OCI-M2 (cell line): ENCODE data around the gene RNF145.
"Not testable (repeated sequence)": the region's sequence is repeated elsewhere in the genome, so short reads cannot be mapped to it uniquely, and the experiment has no call there.

Experiments
- DNase-seq: peaks from one replicate; lab custom pipeline; 2025; ENCODE audit not compliant: unreplicated experiment; lab: John Stamatoyannopoulos, UW

RNF145 gene

DNA sequence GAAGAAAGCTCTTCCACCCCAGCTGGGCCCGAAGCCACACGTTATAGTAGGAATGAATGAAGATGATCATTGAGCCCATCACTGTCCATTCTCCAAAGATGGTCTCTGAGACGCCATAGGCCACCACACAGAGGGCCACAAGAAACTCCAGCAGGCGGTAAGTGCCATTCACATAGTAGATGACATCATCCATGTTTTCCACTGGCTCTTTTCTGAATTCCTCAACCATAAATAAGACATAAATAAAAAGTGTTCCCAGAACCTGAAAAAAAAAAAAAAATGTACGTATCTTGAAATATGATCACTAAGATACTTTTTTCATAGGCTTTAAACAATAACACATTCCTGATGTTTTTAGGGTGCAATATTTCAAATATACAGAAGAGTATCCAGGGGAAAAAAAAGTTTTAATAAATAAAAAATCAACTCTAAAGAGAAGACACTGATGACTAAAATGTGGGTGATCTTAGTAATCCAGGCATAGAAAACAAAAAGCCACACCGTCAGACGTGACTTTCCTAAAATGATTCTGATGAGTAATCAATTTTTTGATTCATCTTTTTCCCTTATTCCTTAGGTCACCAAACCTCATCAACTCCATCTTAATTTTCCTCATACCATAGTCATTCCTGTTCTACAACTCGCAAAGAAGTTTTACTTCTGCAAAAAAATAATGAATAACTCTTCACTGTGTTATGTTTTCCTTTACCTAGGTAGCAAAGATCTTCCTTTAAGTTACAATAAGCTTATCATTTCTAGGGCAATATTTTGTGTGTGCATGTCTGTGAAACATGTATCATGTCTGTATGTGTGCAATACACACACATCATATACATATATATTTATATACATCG lies 47.8 kb downstream of the RNF145 start:
- DNase-seq, result no peak

- DNase-seq, result not testable (repeated sequence)
Observed at GRCh38 chr5:159158553-159159091, 50.7 kb downstream of the RNF145 start.

- DNase-seq, result no peak
Observed at GRCh38 chr5:159157552-159157951, 51.8 kb downstream of the RNF145 start.

DNA sequence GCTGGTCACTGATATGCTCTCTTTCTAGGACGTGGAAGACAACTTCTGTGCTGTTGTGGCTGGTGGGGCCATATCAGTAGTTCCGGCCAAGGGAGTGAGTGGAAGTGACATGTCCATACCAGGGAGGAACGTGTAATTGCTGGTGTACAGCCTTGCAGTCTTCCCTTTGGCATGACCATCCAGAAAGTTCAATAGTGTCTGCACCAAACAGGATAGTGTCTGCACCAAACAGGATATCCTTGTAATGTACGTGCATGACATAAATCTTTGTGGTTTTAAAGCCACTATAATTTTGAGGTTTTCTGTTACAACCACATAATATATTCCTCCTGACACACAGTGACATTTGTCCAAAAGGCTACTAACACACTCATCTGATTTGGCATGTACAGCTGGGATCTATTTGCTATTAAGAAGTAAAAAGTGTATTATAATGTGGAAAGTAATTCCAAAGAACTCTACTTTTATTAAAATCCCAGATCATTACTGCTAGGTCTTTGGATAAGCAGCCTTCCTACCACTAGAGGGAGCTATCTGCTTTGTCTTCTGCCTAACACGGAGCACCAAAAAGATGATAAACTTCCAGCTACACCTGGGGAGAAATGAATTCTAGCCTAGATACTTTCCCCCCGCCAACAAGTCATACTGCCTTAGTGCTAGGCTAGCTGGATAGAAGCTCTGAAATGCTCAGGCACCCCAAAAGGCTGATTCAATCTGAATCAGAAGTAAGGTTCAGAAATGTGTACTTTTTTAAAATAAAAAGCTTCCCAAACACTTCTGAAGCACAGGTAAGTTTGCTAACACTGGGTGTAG lies 52.7 kb downstream of the RNF145 start:
- DNase-seq, result no peak

- no peak for DNase-seq
Observed at GRCh38 chr5:159155960-159156359, 53.4 kb downstream of the RNF145 start.

GRCh38 chr5:159152876-159153275 lies 56.5 kb downstream of the RNF145 start:
- no peak for DNase-seq

DNA sequence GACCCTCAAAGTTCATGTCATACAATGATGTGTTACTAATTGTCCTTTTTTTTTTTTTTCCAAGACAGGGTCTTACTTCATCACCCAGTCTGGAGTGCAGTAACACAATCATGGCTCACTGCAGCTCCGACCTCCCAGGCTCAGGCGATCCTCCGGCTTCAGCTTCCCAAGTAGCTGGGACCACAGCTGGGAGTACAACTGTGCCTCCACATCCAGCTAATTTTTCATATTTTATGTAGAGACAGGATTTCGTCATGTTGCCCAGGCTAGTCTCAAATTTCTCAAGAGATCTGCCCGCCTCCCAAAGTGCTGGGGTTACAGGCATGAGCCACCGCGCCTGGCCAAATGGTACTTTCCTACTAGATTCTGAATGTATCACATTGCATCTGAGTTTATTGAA lies 60.3 kb downstream of the RNF145 start:
- no peak for DNase-seq

DNA sequence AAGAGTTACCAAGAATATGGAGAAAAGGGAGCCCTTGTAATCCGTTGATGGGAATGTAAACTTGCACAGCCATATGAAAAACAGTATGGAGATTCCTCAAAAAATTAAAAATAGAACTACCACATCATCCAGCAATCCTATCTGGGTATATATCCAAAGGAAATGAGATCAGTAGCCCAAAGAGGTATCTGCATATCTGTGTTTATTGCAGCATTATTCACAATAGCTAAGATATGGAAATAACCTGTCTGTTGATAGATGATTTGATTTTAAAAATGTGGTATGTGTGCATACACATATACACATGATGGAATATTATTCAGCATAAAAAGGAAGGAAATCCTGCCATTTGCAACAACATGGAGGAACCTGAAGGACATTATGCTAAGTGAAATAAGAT lies 61.4 kb downstream of the RNF145 start:
- DNase-seq, result no peak

GRCh38 chr5:159146839-159147238 lies 62.5 kb downstream of the RNF145 start:
- no peak for DNase-seq

DNA sequence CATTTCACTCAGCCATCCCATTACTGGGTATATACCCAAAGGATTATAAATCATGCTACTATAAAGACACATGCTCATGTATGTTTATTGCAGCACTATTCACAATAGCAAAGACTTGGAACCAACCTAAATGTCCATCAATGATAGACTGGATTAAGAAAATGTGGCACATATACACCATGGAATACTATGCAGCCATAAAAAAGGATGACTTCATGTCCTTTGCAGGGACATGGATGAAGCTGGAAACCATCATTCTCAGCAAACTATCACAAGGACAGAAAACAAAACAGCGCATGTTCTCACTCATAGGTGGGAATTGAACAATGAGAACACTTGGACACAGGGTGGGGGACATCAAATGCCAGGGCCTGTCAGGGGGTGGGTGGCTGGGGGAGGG lies 64.2 kb downstream of the RNF145 start:
- DNase-seq, result not testable (repeated sequence)

DNA sequence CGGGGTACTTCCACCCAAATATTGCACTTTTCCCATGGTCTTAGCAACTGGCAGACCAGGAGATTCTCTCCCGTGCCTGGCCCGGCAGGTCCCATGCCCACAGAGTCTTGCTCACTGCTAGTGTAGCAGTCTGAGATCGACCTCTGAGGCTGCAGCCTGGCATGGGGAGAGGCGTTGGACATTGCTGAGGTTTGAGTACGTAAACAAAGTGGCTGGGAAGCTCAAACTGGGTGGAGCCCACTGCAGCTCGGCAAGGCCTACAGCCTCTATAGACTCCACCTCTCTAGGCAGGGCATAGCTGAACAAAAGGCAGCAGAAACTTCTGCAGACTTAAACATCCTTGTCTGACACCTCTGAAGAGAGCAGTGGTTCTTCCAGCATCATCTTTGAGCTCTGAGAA lies 69.6 kb downstream of the RNF145 start:
- no peak for DNase-seq

DNA sequence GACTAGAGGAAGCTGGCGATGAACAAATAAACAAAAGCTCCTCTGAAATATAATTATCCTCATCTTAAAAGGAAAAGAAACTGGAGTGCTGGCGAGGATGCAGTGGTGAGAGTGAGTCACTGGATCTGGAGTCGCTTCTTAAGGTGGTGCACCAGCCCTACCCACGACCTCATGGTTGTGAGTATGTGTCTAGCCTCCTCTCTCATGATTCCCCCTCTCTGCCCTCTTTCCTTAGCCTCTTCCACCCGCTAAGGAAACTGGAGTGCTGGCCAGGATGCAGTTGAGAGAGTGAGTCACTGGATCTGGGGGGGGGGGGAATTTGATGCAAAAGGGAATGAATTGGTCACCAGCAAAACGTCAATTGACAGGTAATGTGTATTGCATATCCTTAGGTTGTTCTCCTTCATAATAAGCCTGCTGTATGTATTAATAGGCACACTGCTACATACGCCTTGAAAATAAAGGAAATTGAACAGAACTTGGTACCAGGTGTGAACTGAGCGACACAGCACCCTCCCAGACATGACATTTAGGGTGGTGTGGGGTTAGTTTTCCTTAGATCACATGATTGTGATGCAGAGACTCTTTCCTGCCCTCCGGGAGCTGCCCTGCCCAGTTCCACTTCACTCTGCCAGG lies 73.3 kb downstream of the RNF145 start:
- DNase-seq, result no peak

- no peak for DNase-seq
Observed at GRCh38 chr5:159133041-159133741, 76.2 kb downstream of the RNF145 start.

GRCh38 chr5:159132429-159133040 lies 76.8 kb downstream of the RNF145 start:
- DNase-seq, result no peak

DNA sequence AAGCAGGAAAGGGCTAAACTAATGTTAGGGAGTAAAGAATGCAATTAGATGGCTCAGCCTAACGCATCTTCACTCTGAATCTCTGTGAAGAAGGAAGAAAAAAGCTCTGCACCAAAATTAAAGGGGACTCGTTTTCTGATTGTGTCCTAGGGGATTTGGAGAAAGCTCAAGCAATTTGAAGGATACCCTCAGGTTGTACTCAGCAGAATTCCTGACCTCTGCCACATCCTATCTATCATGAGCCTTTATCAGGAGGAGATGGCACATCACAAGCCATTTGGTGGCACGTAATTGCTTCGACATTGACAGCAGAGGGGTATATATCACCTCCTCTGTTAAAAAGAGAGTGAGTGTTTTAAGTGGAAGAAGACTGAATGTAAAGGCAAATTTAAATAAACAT lies 77.4 kb downstream of the RNF145 start:
- no peak for DNase-seq

DNA sequence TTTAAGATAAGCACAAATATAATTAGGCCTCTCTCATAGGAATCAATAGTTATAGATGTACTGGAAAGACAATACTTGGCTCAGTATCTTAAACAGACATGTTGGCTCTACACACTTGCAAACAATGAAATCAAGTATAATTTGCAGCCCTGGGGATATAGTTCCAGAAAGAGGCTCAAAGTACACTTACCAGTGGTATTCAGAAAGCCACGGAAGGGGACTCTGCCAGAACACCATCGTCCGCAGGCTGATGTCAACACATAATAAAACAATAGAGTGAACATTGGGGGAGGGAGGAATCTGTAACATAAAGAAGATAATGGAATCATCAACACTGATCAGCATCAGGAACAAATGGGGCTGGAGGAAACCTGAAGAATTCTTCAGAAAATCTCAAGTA lies 78.5 kb downstream of the RNF145 start:
- no peak for DNase-seq

DNA sequence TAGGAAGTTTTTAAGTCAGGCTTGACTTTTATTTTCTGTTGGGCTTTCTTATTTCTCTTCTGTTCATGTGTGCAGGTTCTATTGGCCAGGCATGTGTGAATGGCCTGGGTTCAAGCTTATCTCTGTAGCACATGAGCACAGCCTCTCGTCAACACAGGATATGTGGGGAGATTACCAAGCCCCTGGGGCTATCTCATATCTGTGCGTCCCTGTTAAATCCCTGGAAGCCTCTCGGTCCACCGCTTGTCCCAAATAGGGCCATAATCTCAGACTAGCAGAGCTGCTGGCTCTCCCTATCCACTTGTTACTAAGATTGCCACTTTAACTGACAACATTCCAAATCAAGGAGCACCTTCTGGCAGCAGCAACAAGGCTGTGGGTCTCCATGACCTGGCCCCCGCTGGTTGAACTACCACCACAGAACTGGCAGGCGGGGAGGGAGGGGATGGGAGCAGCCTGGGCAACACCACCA lies 81.2 kb downstream of the RNF145 start:
- no peak for DNase-seq

- DNase-seq, result no peak
Observed at GRCh38 chr5:159123700-159124099, 85.7 kb downstream of the RNF145 start.

- no peak for DNase-seq
Observed at GRCh38 chr5:159123189-159123588, 86.2 kb downstream of the RNF145 start.

DNA sequence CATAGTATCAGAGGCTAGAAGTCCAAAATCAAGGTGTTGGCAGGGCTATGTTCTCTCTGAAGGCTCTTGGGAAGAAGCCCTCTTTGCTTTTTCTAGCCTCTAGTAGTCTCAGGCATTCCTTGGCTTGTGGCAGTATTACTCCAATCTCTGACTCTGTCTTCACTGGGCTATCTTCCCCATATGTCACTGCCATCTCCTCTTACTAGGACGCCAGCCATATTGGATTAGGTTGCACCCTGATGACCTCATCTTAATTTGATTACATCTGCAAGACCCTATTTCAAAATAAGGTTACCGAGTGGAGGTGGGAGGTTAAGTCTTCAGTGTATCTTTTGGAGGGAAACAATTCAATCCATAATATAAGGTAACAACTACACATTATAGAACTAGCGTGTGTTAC lies 88.3 kb downstream of the RNF145 start:
- no peak for DNase-seq
